Breast epithelium (tissue), 3 donors: ENCODE measurements around the gene C14orf180.

Source experiments
- CTCF ChIP-seq, 3 donors: fragments of 450-650 bp; IDR thresholded peaks; one replicate each; pipeline ENCODE4 v1.5.1; 2016 to 2017; ENCODE audit warnings: antibody characterized with exemption in 3 of 3, mild to moderate bottlenecking in 3 of 3, moderate library complexity in 3 of 3
- POLR2A ChIP-seq: fragments of 450-650 bp; IDR thresholded peaks from one replicate; pipeline ENCODE4 v1.6.1; 2016; ENCODE audit warnings: antibody characterized with exemption, mild to moderate bottlenecking, moderate library complexity

- TF ChIP-seq CTCF (IDR thresholded peaks at IDR 0.05): no peak
- TF ChIP-seq POLR2A: no peak
Measured at GRCh38 chr14:104569435-104569834, 10.1 kb upstream of the C14orf180 start.
